NCI-H2171 treated with DMSO at 0.1 percent for 48 hours (cell line): Measurements from ENCODE around the gene LMCD1.

Experiments
- DNase-seq: peaks from one replicate; lab custom pipeline; 2025; lab: John Stamatoyannopoulos, UW

The LMCD1 gene

GRCh38 chr3:8484409-8485140, 17.0 kb upstream of the LMCD1 start:
- DNase-seq = no peak

- no peak for DNase-seq
Observed at GRCh38 chr3:8485141-8485870, 16.3 kb upstream of the LMCD1 start.

DNA sequence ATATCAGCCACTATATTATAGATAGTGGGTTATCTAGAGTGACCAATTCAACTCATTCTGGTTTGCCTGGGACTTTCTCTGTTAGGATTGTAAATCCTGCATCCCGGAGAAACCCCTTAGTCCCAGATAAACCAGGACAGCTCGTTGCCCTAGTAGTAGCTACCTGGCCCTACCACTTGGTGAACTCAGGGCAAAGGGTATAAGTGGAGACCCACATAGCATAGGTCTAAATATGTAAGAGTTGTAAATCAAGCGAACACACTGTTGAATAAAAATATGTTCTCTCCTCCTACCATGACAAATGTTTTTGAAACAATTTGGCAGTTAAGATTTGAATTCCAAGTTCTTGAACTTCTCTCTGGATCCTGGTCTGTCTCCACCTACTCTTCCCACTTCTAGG, 15.7 kb upstream of the LMCD1 start:
- no peak for DNase-seq

- DNase-seq = no peak
Observed at GRCh38 chr3:8486434-8486833, 15.2 kb upstream of the LMCD1 start.

GRCh38 chr3:8486936-8487335, 14.7 kb upstream of the LMCD1 start:
- no peak for DNase-seq

- DNase-seq = no peak
Observed at GRCh38 chr3:8488411-8488810, 13.2 kb upstream of the LMCD1 start.

DNA sequence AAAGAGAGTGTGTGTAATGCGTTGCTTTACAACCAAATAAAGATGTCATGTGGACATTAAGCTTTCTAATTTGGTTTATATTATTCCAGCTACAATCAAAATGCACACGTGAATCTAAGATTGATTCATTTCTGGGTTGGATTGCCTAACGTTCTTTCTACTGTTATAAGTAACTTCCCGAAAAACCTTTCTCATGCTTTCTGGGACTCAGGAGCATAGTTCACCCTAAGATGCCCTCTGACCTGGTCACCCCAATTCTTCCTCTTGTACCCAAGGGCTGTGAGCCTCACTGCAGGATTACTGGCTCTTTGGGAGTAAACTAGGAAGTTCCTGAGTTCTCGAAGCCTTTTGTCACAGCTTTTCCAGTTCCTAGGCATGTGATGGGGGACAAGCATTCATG, 12.7 kb upstream of the LMCD1 start:
- DNase-seq = no peak

GRCh38 chr3:8489278-8489792, 12.3 kb upstream of the LMCD1 start:
- no peak for DNase-seq

DNA sequence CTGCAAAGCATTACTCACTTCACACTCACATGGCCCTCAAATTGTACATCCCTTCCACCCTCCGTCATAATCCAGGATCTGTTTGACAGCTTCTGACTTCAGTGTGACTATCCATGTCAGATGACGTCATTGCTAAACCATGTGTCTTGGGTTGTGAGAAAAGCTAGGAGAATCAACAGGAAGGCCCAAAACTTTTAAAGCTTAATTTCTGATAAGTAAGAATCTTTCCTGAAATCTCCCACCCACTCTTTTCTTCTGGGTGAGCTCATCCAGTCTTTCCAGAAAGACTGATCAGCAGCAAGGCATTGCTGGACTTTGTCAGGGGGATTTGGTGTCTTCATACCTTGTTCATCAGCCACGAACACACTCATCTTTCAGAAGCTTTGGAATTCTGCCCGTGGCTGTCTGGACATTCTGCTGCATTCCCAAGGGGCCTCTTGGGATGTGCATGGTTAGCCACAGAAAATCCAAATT, 11.5 kb upstream of the LMCD1 start:
- no peak for DNase-seq

DNA sequence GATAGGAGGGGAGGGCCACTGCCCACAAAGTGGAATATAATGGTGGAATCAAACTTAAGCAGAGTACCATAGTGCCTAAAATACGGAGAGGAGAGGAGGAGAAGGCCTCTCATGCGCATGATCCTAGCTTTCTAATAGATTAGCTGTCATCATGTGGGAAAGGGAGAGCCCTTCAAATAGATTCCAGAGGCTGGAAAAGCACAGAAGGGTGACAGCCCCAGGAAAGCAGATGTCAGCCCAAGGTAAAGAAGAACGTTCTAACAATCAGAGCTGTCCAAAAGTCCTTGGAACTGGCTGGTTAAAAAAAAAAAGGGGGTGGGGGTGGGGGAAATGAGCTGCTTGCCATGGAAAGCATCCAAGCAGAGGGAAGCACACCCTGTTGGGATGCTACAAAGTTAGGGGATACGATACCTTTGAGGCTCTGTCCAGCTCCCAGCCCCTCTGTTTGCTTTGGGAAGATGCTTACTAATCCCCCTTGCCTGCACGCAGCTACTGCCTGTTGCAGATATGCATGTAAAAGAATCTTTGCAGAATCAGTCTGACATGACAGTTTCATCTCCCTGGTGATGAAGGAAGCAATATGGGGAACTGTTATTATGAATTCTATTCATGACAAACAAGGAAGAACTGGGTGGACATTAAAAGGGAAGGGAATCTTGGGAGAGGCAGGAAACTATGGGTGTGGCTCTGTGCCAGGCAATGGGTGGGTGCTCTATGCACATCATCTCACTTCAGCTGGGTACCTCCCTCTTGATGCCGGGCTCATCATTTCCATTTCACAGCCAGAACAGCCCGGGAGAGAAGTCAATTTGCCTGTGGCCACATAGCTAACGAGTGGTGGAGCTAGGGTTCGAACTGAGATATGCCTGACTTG, 10.1 kb upstream of the LMCD1 start:
- DNase-seq = no peak

DNA sequence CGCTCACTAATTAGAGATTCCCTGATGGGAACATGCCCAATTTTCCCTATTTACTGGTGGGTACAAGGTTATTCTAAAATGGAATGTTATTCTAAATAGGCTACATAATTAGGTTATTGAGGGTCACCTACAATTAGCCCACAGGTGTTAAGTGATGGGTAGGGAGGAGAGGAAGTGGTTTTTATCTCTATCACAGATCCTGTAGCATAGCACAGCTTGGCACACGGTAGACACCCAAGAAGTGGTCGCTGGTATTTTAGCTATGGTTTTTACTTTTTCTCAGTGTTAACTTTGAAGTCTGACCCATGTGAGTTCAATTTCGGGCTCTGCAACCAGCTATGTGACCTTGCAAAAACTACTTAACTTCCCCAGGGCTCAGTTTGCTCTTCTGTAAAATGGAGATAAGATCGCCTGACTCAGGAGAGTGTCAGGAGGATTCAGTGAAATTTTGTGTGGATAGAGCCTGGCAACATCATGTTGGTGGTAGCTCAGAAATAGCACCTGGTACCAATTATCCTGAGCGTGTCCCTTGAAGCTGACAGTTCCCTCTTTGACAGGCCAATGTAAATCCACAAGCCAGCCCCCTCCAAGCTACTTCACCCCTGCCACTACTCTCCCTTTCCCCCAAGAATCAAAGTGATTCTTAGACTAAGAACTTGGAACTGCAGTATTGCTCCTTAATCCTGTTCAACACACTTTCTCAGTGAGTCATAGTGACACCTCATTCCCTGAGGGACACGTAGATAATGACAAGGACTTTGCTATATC, 8.7 kb upstream of the LMCD1 start:
- DNase-seq = no peak

GRCh38 chr3:8493744-8494143, 7.9 kb upstream of the LMCD1 start:
- DNase-seq = no peak

DNA sequence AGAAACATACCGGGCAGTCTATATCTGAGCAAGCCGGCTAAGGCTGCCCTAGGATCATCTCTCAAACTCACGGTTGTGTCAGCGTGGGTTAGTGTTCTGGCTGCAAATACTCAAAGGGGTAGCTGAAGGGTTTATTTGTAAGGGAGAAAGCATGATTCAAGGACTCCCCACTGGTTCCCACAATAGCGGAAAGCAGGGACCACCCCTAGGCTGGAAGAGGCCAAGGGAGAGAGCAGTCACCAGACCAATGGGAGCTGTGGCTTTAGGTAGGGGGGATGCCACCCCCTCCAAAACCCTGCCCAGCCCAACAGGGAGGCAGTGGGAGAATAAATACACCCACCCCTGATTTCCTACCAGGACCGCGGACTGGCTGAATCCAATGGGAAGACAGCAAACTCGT, 7.3 kb upstream of the LMCD1 start:
- no peak for DNase-seq

DNA sequence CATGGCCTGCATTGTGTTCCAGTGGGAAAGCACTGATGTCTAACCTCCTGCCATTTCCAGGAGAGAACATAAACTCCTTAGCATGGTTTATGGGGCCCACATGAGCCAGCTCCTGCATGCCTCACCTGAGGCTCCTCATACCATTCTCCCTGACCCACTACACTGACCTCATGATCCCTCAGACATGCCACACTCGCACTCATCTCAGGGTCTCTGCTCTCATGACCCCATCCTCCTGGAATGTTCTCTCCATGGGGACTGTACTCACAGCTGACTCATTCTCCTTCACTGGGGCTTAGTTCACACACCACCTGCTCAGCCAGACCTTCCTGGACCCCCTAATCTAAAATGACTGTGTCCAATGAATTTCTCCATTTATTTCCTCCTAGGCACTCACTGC, 4.0 kb upstream of the LMCD1 start:
- no peak for DNase-seq

DNA sequence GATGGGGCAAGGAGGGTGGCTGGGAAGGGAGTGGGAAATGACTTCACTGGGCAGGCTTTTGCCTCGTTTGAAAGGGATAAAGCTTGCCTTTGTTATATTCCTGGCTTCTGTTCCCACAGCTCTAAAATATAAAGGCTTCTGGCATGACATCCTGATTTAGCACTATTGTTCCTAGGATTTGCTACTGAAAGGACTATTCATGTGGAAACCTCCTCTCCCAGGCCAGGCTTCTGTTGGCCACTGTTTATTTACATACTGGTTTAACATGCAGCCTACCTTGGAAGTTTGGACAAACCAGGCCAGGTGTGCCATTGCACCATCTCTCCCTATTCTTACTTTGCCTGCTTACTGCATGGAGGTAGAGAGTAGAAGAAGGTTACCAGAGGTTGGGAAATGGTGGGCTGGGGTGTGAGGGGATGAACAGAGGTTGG, 2.4 kb upstream of the LMCD1 start:
- no peak for DNase-seq

GRCh38 chr3:8500319-8500988, 1.2 kb upstream of the LMCD1 start:
- no peak for DNase-seq

DNA sequence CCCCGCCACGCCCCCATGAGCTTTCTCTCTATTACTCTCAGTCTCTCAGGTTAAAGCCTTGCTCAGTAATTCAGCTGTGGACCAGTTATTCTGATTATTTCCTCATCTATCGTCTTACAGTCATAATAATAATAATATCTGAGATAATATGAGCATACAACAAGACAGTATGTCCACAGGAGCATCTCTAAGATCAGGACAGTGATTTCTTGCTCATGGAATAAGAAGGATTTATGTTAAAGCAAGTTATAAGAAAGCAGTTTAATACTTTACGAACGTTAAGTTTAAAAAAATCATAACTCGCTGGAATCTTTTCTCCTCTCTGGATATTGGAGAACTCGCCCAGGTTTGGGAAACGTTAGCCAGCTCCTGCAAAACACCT, 643 bp upstream of the LMCD1 start:
- no peak for DNase-seq

- DNase-seq = no peak
Observed at GRCh38 chr3:8503461-8503860, 1.8 kb downstream of the LMCD1 start.

DNA sequence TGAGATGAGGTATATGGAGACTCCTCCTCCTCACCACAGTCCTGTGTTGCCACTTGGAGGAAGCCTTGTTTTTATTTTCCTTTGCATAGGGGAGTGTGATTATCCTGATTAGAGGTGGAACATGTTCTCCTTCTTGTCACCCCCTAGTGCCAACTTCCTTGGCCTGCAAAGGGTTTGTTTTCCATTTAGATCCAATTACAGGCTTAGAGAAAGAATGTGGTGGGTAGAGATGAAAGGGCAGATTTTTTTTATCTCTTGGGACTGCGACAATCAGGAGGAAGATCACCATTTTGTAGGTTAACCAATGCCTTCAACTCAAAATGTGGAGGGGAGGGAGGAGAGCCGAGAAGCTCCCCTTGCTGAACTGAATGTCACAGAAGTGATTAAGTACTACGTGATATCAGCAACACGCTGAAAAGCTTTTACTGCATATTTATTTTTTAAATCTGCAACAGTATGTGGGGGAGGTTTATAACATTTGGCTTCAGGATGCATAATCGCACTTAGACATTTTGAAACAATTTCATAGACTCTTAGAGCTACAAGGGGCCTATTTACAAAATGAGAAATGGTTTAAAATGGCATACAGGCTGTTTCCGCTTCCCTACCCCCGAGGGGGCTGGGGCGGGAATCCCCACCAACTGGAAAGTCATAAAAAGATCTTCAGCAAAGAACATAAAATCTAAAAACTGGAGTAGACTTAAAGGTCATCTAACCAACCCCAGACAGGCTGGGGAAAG, 2.4 kb downstream of the LMCD1 start:
- no peak for DNase-seq

DNA sequence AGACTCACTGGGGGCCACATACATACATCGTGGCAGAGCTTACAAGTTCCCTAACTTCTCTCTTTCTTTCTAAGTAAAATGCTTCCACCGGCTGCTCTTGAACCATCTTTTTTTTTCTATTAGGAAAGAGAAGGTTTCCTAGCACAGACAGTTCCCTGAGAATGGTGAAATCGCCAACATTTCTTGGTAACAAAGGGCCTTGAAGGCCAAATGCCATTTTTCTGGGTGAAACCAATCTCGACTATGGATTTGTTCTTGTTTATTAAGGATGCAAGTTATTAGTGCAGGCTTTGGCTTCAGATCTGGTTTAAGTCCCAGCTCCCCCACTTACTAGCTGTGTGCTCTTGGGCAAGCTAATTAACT, 3.0 kb downstream of the LMCD1 start:
- DNase-seq = no peak
